K562 (cell line): ENCODE data around the gene TMC1.

Source experiments
- TCF7L2 ChIP-seq: fragments of 150-350 bp; IDR thresholded peaks from 2 replicates; pipeline ENCODE4 v1.6.1; 2016; ENCODE audit warnings: low read depth, mild to moderate bottlenecking, low read length, moderate library complexity
- ZNF12 ChIP-seq: sonication (generic); formaldehyde crosslinking; IDR thresholded peaks from 2 replicates; pipeline ENCODE4 v1.4.0; 2020; ENCODE audit warnings: mild to moderate bottlenecking, missing genetic modification reagents
- ZNF316 ChIP-seq: fragments of 450-650 bp; IDR thresholded peaks from 2 replicates; pipeline ENCODE4 v1.6.1; 2016

GRCh38 chr9:72695365-72695764 is 174.0 kb downstream of the TMC1 start:
- TF ChIP-seq TCF7L2: no peak
- no peak for TF ChIP-seq ZNF12 (CRISPR knock-in tag)
- TF ChIP-seq ZNF316: no peak
